ENCODE results near the gene EXD2. TPM values are rescaled to one million over a fixed set of nuclear protein-coding genes. Genes with fewer than 3 reads are reported as not detected.

The EXD2 gene
- total and polyA plus RNA-seq, 2 of the 13 experiments (the other 11 are each of a cell fraction or from before 2014, with no cell fraction given): 9.5 to 15.1 TPM

DNA sequence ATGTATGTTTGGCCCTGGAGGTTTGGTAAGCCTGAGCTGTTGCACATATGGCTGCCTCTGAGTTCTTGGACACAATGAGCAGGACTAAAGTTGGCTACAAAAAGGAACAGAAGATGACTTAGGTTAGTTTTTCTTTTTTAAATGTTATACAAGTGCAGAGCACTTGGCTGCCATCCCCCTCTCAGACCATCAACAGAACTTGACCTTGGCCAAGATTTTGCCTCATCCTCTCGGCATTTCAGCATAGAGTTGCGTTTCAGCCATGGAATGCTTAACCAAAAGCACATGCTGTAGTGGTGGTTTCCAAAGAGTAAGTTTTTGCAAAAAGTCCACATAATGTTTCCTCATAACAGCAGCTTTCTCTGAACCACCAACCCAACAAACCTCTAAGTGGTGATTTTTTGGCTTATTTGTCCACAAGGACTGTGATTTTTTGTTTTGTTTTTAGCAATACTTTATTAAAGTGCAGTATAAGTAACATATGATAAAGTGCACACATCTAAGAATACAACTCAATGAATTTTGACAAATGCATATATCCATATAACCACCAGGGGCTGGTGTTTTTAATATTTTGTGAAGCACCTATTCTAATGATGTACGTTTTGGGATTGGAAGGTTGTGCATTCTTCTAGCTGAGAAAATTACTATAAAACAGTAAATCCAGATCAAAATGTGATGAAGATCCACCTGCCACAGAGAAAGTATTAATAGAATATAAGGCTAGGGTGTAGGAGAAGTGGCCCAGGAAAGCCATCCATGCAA is 56.6 kb downstream of the EXD2 start (continued):
- TF ChIP-seq, protein P1, sequence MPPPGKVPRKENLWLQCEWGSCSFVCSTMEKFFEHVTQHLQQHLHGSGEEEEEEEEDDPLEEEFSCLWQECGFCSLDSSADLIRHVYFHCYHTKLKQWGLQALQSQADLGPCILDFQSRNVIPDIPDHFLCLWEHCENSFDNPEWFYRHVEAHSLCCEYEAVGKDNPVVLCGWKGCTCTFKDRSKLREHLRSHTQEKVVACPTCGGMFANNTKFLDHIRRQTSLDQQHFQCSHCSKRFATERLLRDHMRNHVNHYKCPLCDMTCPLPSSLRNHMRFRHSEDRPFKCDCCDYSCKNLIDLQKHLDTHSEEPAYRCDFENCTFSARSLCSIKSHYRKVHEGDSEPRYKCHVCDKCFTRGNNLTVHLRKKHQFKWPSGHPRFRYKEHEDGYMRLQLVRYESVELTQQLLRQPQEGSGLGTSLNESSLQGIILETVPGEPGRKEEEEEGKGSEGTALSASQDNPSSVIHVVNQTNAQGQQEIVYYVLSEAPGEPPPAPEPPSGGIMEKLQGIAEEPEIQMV (CRISPR knock-in tag; IDR thresholded peaks at IDR 0.05; ENCODE audit: low read depth): no peak
- TF ChIP-seq ZNF343 (CRISPR knock-in tag; IDR thresholded peaks at IDR 0.05): no peak
- TF ChIP-seq, protein P2, sequence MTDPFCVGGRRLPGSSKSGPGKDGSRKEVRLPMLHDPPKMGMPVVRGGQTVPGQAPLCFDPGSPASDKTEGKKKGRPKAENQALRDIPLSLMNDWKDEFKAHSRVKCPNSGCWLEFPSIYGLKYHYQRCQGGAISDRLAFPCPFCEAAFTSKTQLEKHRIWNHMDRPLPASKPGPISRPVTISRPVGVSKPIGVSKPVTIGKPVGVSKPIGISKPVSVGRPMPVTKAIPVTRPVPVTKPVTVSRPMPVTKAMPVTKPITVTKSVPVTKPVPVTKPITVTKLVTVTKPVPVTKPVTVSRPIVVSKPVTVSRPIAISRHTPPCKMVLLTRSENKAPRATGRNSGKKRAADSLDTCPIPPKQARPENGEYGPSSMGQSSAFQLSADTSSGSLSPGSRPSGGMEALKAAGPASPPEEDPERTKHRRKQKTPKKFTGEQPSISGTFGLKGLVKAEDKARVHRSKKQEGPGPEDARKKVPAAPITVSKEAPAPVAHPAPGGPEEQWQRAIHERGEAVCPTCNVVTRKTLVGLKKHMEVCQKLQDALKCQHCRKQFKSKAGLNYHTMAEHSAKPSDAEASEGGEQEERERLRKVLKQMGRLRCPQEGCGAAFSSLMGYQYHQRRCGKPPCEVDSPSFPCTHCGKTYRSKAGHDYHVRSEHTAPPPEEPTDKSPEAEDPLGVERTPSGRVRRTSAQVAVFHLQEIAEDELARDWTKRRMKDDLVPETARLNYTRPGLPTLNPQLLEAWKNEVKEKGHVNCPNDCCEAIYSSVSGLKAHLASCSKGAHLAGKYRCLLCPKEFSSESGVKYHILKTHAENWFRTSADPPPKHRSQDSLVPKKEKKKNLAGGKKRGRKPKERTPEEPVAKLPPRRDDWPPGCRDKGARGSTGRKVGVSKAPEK (CRISPR knock-in tag; IDR thresholded peaks at IDR 0.05; ENCODE audit: borderline replicate concordance): no peak
- TF ChIP-seq, protein P3, sequence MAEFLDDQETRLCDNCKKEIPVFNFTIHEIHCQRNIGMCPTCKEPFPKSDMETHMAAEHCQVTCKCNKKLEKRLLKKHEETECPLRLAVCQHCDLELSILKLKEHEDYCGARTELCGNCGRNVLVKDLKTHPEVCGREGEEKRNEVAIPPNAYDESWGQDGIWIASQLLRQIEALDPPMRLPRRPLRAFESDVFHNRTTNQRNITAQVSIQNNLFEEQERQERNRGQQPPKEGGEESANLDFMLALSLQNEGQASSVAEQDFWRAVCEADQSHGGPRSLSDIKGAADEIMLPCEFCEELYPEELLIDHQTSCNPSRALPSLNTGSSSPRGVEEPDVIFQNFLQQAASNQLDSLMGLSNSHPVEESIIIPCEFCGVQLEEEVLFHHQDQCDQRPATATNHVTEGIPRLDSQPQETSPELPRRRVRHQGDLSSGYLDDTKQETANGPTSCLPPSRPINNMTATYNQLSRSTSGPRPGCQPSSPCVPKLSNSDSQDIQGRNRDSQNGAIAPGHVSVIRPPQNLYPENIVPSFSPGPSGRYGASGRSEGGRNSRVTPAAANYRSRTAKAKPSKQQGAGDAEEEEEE (CRISPR knock-in tag; IDR thresholded peaks at IDR 0.05; ENCODE audit: borderline replicate concordance): no peak
- no peak for TF ChIP-seq CCAR2 (optimal IDR thresholded peaks at IDR 0.05; ENCODE audit: low read depth, low read length)
- no peak for TF ChIP-seq ZNF709 (CRISPR knock-in tag; IDR thresholded peaks at IDR 0.05)

All from HepG2 (cell line).